GM21526 (cell line): ENCODE data around the gene ATP6V0A1.
A peak's percentile ranks its signal among the peaks of the same experiment; 100 is the strongest.
"Not testable (repeated sequence)": the region's sequence is repeated elsewhere in the genome, so short reads cannot be mapped to it uniquely, and the experiment has no call there.

ENCODE experiments used
- ATAC-seq: cut with Tn5 transposase; IDR thresholded peaks from one replicate; pipeline ENCODE4 v1.9.1; 2021; ENCODE audit warnings: moderate library complexity; ENCODE audit not compliant: unreplicated experiment, low FRiP score

Gene ATP6V0A1

DNA sequence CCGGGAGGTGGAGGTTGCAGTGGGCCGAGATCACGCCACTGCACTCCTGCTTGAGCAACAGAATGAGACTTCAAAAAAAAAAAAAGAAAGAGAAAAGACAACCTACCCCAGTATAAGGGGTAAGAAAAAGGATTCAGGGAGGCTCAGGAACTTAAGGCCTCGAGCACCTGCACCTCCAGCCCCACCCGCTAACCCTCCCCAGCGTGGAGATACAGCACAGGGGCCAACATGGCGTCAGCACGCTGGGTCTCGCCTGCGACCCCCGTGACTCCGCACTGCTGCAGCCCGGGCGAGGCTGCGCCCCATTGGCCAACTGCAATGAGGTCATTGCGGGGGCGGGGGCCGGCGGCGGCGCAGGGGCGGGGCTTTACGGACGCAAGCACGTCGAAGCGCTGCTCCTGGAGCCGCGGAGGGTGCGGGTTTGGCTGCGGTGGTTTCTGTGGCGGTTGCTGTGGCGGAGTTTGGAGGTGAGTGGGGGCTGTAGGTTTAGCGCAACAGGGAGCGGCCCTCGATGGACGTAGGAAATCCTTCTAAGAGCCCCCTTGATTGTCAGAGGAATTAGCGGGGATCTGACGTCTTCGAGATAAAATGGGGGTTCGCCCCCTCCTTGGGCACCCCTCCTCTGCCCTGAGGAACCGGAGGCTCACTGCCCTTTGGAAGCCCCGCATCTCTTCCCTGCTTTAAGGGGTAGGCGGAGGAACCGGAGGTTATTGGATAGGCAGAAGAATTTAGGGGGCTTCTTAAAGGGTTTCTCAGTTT lies at the start of gene ATP6V0A1:
Gene ATP6V0A1, plus strand, starts transcription at position 382 of the 759 bp plus-strand sequence. CDS start 2,017 bp downstream, outside the sequence.
- ATAC-seq: peak; percentile 44

DNA sequence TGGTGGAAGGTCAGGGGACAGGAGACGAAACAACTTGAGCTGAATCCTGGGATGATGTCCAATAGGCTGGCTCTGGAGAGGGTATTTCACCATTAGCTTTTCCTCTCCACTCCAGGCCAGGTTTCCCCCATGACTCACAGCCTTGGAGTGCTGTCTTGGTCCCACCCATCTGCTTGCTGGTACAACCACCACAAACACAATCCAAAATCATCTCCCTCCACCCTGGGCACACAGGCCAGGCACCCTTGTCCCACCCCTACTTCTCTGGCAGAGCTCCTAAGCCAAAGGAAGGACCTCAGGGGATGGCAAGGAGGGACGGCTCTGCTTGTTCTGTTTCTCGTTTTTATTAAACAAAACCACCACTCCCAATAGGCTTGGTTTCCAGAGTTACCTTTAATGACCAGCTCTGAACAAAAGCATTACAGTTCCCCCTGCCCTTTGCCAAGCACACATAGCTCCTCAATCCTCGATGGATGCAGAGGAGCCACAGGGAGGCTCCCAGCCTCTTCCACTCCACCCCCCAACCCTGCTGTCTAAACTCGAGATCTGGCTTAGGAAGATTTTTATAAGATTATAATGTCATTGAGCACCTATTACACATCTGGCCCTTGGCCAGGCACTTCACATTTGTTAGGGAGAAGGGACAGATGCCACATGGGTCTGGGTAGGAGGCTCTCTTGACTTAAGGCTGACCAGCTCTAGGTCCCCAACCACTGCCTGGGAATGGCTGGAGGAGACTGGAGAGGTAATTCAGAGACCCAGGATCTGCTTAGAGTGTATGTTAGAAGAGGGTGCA lies 49.0 kb upstream of the ATP6V0A1 start:
- ATAC-seq: no peak

DNA sequence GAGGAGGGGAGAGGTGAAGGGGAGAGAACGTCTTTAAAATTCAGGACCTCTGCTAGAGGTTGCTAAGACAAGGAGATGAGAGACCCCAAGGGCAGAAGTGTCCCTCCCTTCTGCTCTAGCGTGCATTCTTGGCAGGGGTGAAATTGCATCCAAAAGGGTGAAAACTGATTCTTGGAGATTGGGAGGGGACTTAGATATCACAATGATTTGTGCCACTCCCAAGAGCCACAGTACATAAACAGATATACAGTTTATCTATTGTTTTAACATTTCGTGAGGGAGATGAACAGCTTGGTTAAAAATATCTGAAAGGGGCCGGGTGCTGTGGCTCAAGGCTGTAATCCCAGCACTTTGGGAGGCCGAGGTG lies 48.4 kb upstream of the ATP6V0A1 start:
- ATAC-seq: no peak

DNA sequence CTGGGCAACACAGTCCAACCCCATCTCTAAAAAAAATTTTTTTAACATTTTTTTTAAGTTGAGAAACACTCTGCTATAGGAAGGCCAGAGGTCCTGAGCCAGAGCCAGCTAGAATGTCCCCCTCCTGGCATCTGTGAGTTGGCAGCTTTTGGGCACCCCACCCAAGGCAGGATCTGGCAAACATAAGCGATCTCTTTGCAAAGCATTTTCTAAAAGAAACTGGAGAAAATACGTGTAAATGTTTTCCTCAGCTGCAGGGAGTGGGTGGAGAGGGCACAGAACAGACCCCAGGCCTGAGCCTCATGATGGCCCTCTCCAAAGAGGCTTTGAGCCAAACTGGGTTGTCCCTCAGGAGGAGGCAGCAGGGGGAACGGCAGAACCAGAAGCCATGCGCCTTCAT lies 47.3 kb upstream of the ATP6V0A1 start:
- ATAC-seq: no peak

DNA sequence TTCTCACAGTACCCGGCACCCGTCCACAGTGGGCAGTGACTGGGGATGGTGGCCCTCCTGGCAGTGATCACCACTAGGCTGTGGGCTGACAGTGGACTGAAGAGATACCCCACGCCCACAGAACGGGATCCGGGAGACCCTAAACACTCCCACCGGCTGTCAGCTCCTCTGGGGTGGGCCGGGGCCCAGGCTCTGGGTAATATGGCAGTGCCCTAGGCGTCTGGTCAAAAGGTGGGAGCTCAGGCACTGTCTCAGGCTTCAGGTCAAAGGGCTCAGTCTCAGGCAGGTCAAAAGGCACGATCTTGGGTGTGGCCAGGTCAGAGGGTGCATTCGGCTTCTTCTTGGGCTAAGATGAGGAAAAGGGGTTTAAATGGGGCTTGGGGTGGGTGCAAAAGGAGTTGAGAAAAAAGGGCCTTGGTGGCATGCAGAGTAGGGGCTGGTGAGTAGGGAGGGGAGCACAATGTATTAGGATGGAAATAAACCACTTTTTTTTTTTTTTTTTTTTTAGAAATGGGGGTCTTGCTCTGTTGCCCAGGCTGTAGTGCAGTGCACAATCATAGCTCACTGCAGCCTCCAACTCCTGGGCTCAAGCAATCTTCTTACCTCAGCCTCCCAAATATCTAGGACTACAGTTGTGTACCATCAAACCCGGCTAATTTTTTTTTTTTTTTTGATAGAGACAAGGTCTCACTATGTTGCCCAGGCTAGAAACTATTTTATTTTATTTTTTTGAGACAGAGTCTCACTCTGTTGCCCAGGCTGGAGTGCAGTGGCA lies 46.6 kb upstream of the ATP6V0A1 start:
- no peak for ATAC-seq

DNA sequence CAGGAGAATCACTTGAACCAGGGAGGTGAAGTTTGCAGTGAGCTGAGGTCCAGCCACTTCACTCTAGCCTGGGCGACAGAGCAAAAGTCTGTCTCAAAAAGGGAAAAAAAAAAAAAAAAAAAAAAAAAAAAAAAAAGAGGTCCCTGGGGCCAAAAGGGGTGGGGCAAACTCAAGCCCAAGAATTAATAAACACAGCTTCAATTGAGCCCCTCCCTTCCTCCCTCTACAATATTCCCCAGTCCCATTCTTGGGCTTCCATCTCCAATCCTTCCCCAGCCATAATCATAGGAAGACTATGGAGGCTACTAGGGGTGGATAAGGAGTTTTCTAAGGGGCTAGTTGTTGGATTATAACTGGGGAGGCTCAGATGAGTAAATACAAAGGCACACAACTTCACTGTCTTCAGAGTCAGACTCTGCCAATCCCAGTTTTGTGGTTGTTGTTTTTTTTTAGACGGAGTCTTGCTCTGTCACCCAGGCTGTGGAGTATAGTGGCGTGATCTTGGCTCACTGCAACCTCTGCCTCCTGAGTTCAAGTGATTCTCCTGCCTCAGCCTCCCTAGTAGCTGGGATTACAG lies 45.1 kb upstream of the ATP6V0A1 start:
- ATAC-seq: no peak

DNA sequence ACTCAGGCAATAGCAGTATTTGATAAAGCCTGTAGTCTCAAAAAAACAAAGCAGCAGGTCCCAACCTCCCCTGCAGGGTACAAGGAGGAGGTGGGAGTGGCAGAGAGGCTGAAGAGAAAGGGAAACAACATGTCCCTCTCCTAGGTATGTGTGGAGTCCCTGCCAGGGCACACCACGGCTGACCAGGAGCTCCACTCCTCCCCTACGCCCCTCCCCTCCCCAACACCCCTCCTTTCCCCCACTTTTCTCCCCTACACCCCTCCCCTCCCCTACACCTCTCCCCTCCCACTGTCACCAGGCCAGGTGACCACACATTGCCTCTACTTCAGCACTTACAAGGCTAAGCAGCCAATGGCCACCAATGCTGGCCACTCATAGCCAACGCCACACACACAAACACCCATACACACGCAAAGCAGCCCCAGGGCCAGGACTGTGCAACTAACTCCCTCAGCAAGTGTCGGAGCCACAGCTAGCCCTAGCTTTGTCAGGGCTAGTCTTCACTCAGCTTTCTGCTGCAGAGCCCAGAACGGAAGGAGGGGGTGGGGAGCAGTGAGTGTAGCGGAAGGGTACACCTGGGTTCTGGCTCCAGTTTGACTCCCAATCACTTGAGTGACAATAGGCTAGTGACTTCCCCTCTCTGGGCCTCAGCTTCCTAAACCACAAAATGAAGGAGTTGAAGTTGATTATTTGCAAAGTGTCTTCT lies 43.8 kb upstream of the ATP6V0A1 start:
- no peak for ATAC-seq

DNA sequence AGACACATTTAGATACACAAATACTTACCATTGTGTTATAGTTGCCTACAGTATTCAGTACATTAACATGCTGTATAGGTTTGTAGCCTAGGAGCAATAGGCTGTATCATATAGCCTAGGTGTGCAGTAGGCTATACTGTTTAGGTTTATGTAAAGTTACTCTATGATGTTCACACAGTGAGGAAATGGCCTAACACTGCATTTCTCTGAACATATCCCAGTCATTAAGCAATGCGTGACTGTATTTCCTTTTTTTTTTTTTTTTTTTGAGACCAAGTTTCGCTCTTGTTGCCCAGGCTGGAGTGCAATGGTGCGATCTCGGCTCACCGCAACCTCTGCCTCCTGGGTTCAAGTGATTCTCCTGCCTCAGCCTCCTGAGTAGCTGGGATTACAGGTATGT lies 40.7 kb upstream of the ATP6V0A1 start:
- ATAC-seq: not testable (repeated sequence)

DNA sequence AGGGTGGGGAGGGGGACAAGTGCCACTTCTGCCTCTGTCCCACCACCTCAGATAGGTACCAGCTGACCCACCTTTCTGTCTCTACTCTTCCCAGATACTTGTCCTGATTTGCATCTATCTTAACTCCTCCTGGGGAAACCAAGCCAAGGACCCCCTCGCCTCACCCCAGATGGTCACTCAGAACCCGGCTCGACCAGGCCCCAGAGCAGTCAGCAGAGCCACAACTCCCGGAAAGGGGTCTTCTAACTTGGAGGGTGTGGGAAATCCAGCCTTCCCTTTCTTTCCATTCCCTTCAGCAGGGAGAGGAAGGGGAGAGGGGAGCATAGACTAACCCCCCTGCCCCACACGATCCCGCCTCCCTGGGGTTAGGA lies 37.6 kb upstream of the ATP6V0A1 start:
- ATAC-seq: no peak

DNA sequence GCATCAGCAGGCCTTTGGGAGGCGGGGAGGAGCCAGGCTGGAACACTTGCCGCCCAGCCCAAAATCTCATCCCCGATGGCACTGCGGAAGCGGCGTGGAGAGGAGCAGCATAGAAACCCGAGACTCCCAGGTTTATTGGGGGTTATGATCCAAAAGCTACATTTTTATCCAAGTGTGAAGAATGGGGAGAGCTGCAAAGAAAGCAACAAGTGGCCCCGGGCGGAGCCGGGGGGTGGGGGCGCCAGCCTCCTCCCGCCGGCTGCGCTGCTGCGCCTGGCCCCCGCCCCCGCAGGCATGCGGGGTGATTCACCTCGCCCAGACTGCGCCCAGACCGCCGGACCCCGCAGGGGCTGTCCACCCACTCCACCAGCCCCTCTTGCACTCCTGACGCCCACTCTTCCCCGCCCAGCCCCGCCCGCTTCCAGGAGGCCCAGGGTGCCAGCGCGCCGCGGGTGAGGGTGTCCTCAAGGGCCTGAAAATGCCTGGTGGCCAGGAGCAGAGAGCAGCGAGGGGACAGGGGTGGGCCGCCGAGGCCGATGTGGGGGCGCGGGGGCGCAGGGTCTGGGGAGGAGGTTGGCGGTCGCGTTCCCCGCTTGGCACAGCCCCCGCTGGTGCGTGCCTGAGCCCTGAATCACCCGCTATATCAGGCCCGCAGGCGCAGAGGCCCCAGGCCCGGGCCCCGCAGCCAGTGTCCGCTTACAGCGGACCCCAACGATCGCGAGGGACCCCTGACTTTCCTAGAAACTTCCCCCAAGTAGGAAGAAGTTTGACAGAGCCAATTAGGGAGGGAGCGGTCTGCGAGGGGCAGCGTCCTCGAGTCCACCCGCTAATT lies 37.0 kb upstream of the ATP6V0A1 start:
- ATAC-seq: no peak

DNA sequence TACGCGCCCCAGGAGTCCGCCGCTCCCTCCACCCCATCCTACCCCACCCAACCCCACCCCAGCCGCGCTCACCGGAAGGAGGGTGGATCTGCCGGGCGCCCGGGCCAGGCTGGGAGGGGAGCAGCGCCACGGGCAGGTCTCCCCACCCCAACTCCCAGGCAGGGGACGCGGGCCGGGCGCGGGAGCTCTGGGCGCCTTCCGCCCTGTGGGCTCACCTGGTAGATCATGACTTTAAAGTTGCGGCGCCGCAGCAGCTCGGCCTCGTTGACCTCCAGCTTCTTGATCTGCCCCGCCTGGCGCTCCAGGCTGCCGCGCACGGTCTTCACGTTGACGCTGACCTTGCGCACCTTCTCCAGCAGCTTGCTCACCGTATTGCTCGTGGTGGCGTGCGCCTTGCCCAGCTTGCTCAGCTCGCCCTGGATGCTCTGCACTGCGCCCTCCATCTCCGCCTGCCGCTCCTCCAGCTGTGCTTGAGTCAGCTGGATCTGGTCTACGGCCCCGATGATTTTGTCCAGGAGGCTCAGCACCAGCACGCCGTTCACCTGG lies 36.2 kb upstream of the ATP6V0A1 start:
- no peak for ATAC-seq

DNA sequence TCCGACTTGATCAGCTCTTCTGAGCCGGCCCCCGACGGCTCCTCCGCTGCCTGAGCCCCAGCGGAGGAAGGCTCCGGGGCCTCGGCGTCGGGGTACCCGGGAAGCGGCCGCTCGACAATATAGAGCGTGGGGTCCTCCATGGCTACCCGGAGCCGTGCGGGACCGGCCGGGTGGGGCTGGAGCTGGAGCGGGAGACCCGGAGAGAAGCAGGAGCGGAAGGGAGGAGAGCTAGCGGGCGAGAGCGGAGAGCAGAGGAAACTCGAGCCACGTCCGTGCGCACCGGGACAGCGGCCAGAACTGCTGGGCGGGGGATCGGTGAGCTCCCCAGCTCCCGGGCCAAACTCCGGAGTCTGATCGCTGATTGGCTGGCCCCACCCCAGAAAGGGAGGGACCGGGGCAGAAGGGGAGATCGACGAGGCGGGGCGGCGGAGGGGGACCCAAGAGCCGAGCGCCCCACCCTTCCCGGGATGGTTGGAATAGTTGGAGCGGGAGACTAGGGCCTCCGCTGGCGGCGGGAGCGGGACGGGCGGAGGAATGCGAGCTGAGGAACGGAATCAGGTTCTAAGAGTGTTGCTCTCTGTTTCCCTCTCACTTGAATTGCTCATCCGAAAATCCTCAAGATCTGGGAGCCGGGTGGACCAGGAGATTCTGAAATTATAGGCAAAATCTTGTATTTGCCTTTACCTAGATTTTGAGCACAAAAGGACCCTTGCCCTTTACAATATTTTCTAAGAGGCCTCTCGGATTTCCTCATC lies 35.5 kb upstream of the ATP6V0A1 start, which contains the start of gene CAVIN1:
Gene CAVIN1, minus strand, starts transcription at position 299 of the 755 bp plus-strand sequence. Its CDS starts 159 bp downstream, at position 140.
- ATAC-seq: no peak

DNA sequence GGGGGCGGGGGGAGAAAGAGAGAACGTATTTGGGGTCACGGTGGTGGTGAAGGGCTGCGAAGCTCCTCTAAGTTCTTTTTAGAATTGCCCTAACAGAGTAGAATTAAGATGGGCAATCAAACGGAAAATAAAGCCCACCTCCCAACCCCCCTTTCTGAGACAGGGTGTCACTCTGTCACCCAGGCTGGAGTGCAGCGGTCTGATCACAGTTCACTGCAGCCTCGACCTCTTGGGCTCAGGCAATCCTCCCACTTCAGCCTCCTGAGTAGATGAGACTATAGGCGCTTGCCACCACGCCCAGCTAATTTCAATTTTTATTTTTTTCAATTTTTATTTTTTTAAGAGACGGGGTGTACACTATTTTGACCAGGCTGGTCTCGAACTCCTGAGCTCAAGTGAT lies 34.9 kb upstream of the ATP6V0A1 start:
- ATAC-seq: no peak

DNA sequence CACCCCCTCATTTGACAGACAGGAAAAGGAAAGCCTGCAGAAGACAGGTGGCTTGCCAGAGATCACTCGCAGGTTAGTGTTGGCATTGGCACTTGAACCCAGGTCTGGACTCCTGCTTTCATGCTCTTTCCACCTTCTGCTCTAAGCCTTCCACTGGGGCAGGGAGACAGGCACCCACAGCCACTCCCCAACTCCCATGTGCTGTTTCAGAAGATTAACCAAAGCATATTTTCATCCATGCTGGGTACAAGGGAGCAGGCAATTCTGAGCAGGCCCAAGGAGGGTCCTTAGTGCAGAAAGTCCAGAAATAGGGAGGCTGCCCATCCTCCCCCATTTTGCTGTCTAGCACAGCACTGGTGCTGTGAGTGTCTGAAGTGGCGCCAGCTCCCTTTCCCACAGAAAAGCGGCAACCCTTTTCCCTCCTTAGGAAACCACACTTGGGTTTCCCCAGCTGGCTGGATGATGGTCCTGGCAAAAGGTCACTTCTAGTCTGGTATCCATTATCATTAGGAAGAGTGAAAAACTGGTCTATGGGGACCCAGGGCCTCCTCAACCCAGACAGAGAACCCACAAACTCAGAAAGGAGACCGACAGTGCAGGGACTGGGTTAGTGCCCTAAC lies 33.6 kb upstream of the ATP6V0A1 start:
- no peak for ATAC-seq

DNA sequence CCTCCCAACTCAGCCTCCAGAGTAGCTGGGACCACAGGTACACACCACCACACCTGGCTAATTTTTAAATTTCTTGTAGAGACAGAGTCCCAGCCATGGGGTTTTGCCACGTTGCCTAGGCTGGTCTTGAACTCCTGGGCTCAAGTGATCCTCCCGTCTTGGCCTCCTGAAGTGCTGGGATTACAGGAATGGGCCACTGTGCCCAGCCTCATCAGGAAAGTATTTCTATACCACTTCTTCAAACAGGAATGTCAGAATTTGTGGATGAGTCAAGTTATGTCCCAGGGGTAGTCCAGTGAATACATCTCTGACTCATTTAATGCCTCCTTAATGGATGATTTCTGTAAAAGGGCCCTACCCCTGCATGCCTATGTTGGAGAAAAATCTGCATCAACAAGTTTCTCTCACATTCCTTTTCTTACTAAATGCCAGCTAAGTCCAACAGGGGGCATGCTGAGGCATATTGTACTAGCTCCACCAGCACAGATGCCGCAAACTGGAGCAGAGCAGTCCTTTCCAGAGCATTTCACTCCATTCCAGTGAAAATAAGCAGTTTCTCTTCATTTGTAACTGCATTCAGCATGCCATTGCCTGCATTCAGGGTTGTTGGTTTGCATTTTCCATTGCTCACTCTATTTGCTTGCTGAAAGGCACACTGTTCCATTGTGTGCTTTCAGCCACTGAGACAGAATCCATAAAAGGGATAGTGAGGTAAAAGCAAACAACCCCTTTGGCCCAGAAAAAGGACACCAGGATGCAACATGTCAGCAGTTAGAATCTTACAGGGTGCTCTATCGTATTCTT lies 30.3 kb upstream of the ATP6V0A1 start:
- no peak for ATAC-seq

DNA sequence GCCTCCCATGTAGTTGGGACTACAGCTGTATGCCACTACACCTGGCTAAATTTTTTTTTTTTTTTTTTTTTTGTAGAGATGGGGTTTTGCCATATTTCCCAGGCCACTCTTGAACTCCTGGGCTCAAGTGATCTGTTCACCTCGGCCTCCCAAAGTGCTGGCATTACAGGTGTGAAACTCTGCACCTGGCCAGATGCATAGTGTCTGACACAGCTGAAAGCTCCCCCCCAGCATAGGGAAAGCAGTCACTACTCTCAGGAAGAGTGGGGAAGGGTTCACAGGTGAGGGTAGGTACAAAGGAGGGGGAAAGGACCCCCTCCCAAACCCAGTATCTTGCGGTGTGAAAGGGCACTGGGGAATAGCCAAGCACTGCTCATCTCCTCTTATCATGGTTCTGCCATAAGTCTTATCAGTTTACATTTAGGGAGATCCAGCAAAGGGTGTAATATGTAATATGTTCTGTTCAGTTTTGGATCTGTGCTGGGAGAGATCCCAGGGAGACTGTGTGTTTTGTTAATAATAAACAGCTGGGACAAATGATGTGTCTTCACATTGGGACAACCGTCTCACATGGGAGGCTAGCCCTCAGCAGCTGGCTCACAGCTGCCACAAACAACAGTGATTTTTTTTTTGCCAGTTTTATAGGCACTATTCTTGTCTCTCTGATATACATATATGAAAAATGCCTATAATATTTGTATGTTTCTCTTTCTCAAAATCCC lies 28.8 kb upstream of the ATP6V0A1 start:
- no peak for ATAC-seq
